Gastroesophageal sphincter (tissue), 4 donors: ENCODE results near the gene PDLIM5. TPM values are rescaled to one million over a fixed set of nuclear protein-coding genes. Genes with fewer than 3 reads are reported as not detected.

Experiments used
- ATAC-seq: fragments of 150-250 bp; one replicate; pipeline ENCODE4 v1.9.1; 2016; ENCODE audit warnings: mild to moderate bottlenecking, moderate library complexity
- H3K27ac ChIP-seq, 4 donors: fragments of 200-600 bp; sonication (generic) in 3 of 4; 1 replicate in 3 of 4; 2 replicates in 1 of 4; pipeline ENCODE4 v1.5.1; 2016 to 2019
- H3K27me3 ChIP-seq: fragments of 200-600 bp; sonication (generic); one replicate; pipeline ENCODE4 v1.5.1; 2019
- H3K36me3 ChIP-seq, 2 donors: fragments of 200-600 bp; sonication (generic); one replicate each; pipeline ENCODE4 v1.5.1; 2019; ENCODE audit warnings: control low read depth in 1 of 2
- H3K4me1 ChIP-seq, 3 donors: fragments of 200-600 bp; sonication (generic); 1 replicate in 2 of 3; 2 replicates in 1 of 3; pipeline ENCODE4 v1.5.1; 2016 to 2019; ENCODE audit warnings: control low read depth in 2 of 3
- H3K4me3 ChIP-seq, 2 donors: fragments of 200-600 bp; sonication (generic); one replicate each; pipeline ENCODE4 v1.5.1; 2019; ENCODE audit warnings: mild to moderate bottlenecking in 1 of 2, moderate library complexity in 1 of 2
- H3K9me3 ChIP-seq, 3 donors: fragments of 200-600 bp; sonication (generic); one replicate each; pipeline ENCODE4 v1.5.1; 2017 to 2019; ENCODE audit warnings: control low read depth in 2 of 3
- CTCF ChIP-seq, 4 experiments: fragments of 200-600 bp in 2 of 4; fragments of 450-650 bp in 2 of 4; sonication (generic) in 1 of 4; IDR thresholded peaks; one replicate each; pipeline ENCODE4 v1.5.1; 2017 to 2019; ENCODE audit warnings: antibody characterized with exemption in 4 of 4, mild to moderate bottlenecking in 2 of 4, moderate library complexity in 2 of 4
- EP300 ChIP-seq: sonication (generic); formaldehyde crosslinking; IDR thresholded peaks from one replicate; pipeline ENCODE4 v1.6.1; 2017; ENCODE audit warnings: antibody characterized with exemption, mild to moderate bottlenecking
- POLR2A ChIP-seq, 2 donors: fragments of 450-650 bp; IDR thresholded peaks; one replicate each; pipeline ENCODE4 v1.6.1; 2017; ENCODE audit warnings: antibody characterized with exemption in 2 of 2, mild to moderate bottlenecking in 2 of 2, moderate library complexity in 1 of 2
- POLR2AphosphoS5 ChIP-seq: sonication (generic); formaldehyde crosslinking; IDR thresholded peaks from one replicate; pipeline ENCODE4 v1.6.1; 2017; ENCODE audit warnings: antibody characterized with exemption
- WGBS, 2 donors: methylation state at CpG; one replicate each; pipeline ENCODE4 v1.1.5; 2018; ENCODE audit warnings: low coverage in 1 of 2; 5-methylcytosine and 5-hydroxymethylcytosine counted together
- total RNA-seq, 4 donors: library from RNA; depleted of rRNA; stranded (reverse); fragments of >200 nt; gene quantifications; one replicate each; pipeline ENCODE4 v1.1.0, GENCODE V29; 2016

The PDLIM5 gene
- total RNA-seq, 4 donors from 2014 or later: 100 to 223 (median 175) TPM

GRCh38 chr4:94504545-94504944, 52.8 kb downstream of the PDLIM5 start:
- Histone ChIP-seq H3K4me3 (no peak overlapping the region), H3K27me3 (no peaks in the 10 kb centered on the region), H3K9me3 (no peaks in the 10 kb centered on the region), H3K27ac (no peak overlapping the region), H3K4me1 (peaks cover 15 to 66% (median 25%) of the 10 kb centered on the region in 3 donors), H3K36me3 (no peaks in the 10 kb centered on the region)
- ATAC-seq: no peak
- WGBS, 2 donors: 100% methylated on average over 3 of the region's 4 CpGs; no CpG with 5 or more reads in 1 of the 2 donors
- TF ChIP-seq CTCF (IDR thresholded peaks at IDR 0.05): no peak
- TF ChIP-seq POLR2A (IDR thresholded peaks at IDR 0.05): no peak
- TF ChIP-seq POLR2AphosphoS5: no peak
- TF ChIP-seq EP300: no peak

DNA sequence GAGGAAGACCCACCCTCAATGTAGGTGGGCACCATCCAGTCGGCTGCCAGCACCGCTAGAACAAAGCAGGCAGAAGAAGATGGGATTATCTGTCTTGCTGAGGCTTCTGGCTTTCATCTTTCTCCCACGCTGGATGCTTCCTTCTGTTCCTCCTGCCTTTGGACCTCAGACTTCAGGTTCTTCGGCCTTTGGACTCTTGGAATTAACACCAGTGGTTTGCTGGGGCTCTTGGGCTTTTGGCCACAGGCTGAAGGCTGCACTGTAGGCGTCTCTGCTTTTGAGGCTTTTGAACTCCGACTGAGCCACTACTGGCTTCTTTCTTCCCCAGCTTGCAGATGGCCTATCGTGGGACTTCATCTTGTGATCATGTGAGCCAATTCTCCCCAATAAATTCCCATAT, 55.1 kb downstream of the PDLIM5 start:
- Histone ChIP-seq H3K36me3 (no peaks in the 10 kb centered on the region), H3K27ac (peak overlapping the region in 1 of 4 donors; percentile 61), H3K9me3 (no peaks in the 10 kb centered on the region), H3K4me3 (no peak overlapping the region), H3K27me3 (no peaks in the 10 kb centered on the region), H3K4me1 (peaks cover 15 to 64% (median 25%) of the 10 kb centered on the region in 3 donors)
- TF ChIP-seq POLR2A (IDR thresholded peaks at IDR 0.05): no peak
- TF ChIP-seq POLR2AphosphoS5: no peak
- 90 to 100% methylated on average over 1 to 3 of the region's 7 CpGs for WGBS, 2 donors
- no peak for ATAC-seq

- Histone ChIP-seq H3K36me3 (no peaks in the 10 kb centered on the region), H3K9me3 (no peaks in the 10 kb centered on the region), H3K27ac (peak overlapping the region in 3 of 4 donors; percentile 27 to 61 (median 35)), H3K4me3 (no peak overlapping the region), H3K4me1 (peaks cover 15 to 64% (median 25%) of the 10 kb centered on the region in 3 donors), H3K27me3 (no peaks in the 10 kb centered on the region)
- WGBS, 2 donors: 87 to 100% methylated on average over 2 of the region's 2 CpGs
- ATAC-seq: no peak
- TF ChIP-seq POLR2A (IDR thresholded peaks at IDR 0.05): no peak
- TF ChIP-seq POLR2AphosphoS5: no peak
- TF ChIP-seq EP300: no peak
- no peak for TF ChIP-seq CTCF (IDR thresholded peaks at IDR 0.05)
Measured at GRCh38 chr4:94507281-94507680, 55.5 kb downstream of the PDLIM5 start.

GRCh38 chr4:94507708-94508107, 56.0 kb downstream of the PDLIM5 start:
- no peaks in the 10 kb centered on the region for H3K27me3 ChIP-seq
- no peaks in the 10 kb centered on the region for H3K36me3 ChIP-seq
- H3K4me1 ChIP-seq: peaks cover 15 to 64% (median 25%) of the 10 kb centered on the region in 3 donors
- no peaks in the 10 kb centered on the region for H3K9me3 ChIP-seq
- H3K4me3 ChIP-seq: no peak overlapping the region
- ATAC-seq: peak; percentile 91
- no CpG with 5 or more reads among the region's 1 CpG for WGBS, 2 donors
- TF ChIP-seq POLR2AphosphoS5: peak; percentile 80
- no peak for TF ChIP-seq POLR2A (IDR thresholded peaks at IDR 0.05)
- no peak for TF ChIP-seq EP300
- TF ChIP-seq CTCF (IDR thresholded peaks at IDR 0.05): no peak
- peak overlapping the region in 3 of 4 donors; percentile 27 to 61 (median 35) for H3K27ac ChIP-seq

- peaks cover 0 to 4% (median 0%) of the 10 kb centered on the region in 3 donors for H3K9me3 ChIP-seq
- H3K36me3 ChIP-seq: no peaks in the 10 kb centered on the region
- no peak overlapping the region for H3K4me3 ChIP-seq
- no peak for TF ChIP-seq CTCF (IDR thresholded peaks at IDR 0.05)
- no peak for TF ChIP-seq POLR2A (IDR thresholded peaks at IDR 0.05)
- TF ChIP-seq POLR2AphosphoS5: no peak
- TF ChIP-seq EP300: no peak
- peak overlapping the region; percentile 35 to 61 (median 41) for H3K27ac ChIP-seq
- no peak for ATAC-seq
- no peaks in the 10 kb centered on the region for H3K27me3 ChIP-seq
- H3K4me1 ChIP-seq: peaks cover 15 to 64% (median 25%) of the 10 kb centered on the region in 3 donors
- 0% methylated on average over 1 of the region's 1 CpG for WGBS, 2 donors
Measured at GRCh38 chr4:94508296-94508695, 56.6 kb downstream of the PDLIM5 start.
